Measurements from ENCODE around the gene VPS35L. TPM values are rescaled to one million over a fixed set of nuclear protein-coding genes. Genes with fewer than 3 reads are reported as not detected.

The VPS35L gene
- total RNA-seq, 1 donor from 2014 or later: 62.0 TPM

DNA sequence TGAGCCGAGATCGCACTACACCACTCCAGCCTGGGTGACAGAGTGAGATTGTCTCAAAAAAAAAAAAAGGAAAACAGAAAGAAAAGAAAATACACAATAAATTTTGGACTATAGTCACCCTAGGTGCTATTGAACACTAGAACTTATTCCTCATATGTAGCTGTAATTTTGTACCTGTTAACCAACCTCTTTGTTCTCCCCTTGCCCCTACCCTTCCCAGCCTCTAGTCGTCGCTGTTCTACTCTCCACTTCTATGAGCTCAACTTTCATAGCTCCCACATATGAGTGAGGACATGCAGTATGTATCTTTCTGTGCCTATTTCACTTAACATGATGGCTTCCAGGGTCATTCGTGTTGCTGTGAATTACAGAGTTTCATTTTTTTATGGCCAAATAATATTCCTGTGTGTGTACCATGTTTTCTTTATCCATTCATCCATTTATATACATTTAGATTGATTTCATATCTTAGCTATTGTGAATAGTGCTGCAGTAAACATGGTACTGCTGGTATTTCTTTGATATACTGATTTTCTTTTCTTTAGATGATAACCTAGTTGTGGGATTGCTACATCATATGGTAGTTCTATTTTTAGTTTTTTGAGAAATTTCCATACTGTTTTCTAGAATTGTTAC is 28.3 kb downstream of the VPS35L start:
- no peak for DNase-seq (ENCODE audit: extremely low spot score, unreplicated experiment)
- Mint-ChIP-seq H3K36me3 (peaks cover 45% of the 10 kb centered on the region), H3K4me1 (ENCODE audit: unreplicated experiment) (no peaks in the 10 kb centered on the region), H3K9me3 (no peaks in the 10 kb centered on the region), H3K27me3 (no peaks in the 10 kb centered on the region), H3K27ac (no peak overlapping the region), H3K4me3 (no peak overlapping the region)
- TF ChIP-seq, protein P1, sequence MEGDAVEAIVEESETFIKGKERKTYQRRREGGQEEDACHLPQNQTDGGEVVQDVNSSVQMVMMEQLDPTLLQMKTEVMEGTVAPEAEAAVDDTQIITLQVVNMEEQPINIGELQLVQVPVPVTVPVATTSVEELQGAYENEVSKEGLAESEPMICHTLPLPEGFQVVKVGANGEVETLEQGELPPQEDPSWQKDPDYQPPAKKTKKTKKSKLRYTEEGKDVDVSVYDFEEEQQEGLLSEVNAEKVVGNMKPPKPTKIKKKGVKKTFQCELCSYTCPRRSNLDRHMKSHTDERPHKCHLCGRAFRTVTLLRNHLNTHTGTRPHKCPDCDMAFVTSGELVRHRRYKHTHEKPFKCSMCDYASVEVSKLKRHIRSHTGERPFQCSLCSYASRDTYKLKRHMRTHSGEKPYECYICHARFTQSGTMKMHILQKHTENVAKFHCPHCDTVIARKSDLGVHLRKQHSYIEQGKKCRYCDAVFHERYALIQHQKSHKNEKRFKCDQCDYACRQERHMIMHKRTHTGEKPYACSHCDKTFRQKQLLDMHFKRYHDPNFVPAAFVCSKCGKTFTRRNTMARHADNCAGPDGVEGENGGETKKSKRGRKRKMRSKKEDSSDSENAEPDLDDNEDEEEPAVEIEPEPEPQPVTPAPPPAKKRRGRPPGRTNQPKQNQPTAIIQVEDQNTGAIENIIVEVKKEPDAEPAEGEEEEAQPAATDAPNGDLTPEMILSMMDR (conservative IDR thresholded peaks at IDR 0.05): peak; percentile 90

DNA sequence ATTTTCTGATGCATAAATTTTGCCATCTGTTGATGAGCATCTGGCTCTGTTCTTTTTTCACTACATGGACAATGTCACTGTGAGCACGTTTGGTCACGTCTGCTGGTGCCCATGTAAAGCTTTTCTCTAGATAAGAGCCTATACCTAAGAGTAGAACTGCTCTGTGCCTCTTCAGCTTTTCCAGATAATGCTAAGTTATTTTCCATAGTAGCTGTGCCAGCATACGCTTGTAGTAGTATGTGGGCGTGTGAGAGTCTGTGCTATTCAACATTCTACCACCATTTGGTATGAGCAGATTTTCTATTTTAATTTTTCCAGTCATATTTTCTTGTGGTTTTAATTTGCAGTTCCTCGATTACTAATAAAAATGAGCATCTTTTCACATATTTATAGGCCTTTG is 33.2 kb downstream of the VPS35L start:
- no peak overlapping the region for H3K4me3 Mint-ChIP-seq
- H3K27me3 Mint-ChIP-seq: no peaks in the 10 kb centered on the region
- peaks cover 4% of the 10 kb centered on the region for H3K4me1 Mint-ChIP-seq (ENCODE audit: unreplicated experiment)
- H3K27ac Mint-ChIP-seq: no peak overlapping the region
- no peaks in the 10 kb centered on the region for H3K9me3 Mint-ChIP-seq
- peaks cover 19% of the 10 kb centered on the region for H3K36me3 Mint-ChIP-seq
- DNase-seq (ENCODE audit: extremely low spot score, unreplicated experiment): no peak
- TF ChIP-seq, protein P1 (conservative IDR thresholded peaks at IDR 0.05): no peak

DNA sequence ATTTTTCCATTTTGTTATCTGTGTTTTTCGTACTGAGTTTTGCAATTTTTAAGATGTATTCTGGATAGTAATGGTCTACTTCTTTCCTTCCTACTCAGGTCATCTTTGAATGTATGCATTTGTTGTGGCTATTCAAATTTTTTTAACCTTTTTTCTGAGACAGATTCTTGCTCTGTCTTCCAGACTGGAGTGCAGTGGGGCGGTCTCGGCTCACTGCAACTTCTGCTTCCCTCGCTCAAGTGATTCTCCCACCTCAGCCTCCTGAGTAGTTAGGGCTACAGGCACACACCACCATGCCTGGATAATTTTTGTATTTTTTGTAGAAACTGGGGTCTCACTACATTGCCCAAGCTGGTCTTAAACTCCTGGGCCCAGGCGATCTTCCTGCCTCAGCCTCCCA is 33.6 kb downstream of the VPS35L start:
- no peaks in the 10 kb centered on the region for H3K27me3 Mint-ChIP-seq
- H3K4me1 Mint-ChIP-seq (ENCODE audit: unreplicated experiment): peaks cover 4% of the 10 kb centered on the region
- no peaks in the 10 kb centered on the region for H3K9me3 Mint-ChIP-seq
- H3K4me3 Mint-ChIP-seq: no peak overlapping the region
- TF ChIP-seq, protein P1 (conservative IDR thresholded peaks at IDR 0.05): no peak
- no peak for DNase-seq (ENCODE audit: extremely low spot score, unreplicated experiment)
- H3K27ac Mint-ChIP-seq: no peak overlapping the region
- peaks cover 16% of the 10 kb centered on the region for H3K36me3 Mint-ChIP-seq

DNA sequence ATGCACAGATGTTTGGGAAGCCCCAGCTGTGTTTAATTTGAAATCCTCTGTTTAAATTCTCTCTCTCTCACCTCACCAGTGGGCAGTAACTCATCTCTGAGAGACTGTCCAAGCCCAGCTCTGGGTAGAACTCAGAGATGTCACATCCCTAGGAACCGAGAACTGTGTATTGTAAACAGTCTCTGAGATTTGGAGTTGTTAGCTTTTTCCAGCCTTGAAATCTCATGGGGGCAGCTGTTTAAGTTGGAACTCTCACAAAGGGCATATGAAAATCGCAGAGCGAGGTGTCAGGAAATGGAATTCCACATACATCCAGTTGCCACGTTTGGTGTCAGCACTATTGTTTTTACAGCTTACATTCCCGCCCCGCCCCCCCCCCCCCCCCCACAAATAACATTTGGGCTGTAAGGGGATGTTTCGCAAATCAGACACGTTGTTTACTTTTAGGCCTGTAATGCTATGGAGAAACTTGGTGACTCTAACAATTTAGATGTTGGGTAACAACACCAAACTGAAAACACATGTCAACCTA is 34.3 kb downstream of the VPS35L start:
- H3K4me3 Mint-ChIP-seq: no peak overlapping the region
- no peaks in the 10 kb centered on the region for H3K9me3 Mint-ChIP-seq
- TF ChIP-seq, protein P1 (conservative IDR thresholded peaks at IDR 0.05): no peak
- H3K36me3 Mint-ChIP-seq: peaks cover 14% of the 10 kb centered on the region
- H3K4me1 Mint-ChIP-seq (ENCODE audit: unreplicated experiment): peaks cover 4% of the 10 kb centered on the region
- no peak for DNase-seq (ENCODE audit: extremely low spot score, unreplicated experiment)
- no peak overlapping the region for H3K27ac Mint-ChIP-seq
- H3K27me3 Mint-ChIP-seq: no peaks in the 10 kb centered on the region

DNA sequence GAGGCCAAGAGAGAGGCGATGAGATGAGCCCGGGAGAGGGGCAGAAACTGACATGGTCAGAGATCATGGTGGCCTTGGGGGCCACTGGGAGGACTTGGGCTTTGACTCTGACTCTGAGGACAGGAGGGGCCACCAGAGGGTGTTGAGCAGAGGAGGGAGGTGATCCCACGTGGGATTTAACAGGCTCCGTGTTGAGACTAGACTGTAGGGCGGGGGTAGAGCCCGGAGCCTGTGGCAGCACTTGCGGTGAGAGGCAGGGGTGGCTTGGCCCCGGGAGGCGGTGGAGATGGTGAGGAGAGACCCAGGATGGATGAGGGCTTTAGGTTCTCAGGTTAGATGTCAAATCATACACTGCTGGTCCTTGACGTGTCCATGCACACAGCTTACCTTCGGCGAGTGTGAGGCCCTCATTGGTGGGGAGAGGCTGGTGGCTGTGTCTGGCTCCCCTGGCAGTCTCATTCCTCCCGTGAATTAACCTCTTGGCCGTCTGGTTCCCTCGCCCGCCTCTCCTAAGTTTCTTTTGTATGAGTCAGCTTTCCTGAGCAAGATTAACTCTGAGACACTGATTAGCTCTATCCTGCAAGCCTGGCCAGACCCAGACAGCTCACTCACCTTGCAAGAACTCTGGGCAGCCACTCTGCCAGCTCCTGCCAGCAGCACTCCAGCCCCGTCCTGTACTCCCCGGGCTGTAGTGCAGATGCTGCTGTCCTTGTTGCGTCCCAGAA is 39.7 kb downstream of the VPS35L start:
- TF ChIP-seq, protein P1 (conservative IDR thresholded peaks at IDR 0.05): no peak
- Mint-ChIP-seq H3K4me3 (no peak overlapping the region), H3K27me3 (no peaks in the 10 kb centered on the region), H3K4me1 (ENCODE audit: unreplicated experiment) (no peaks in the 10 kb centered on the region), H3K9me3 (no peaks in the 10 kb centered on the region), H3K27ac (no peak overlapping the region), H3K36me3 (peaks cover 3% of the 10 kb centered on the region)
- DNase-seq (ENCODE audit: extremely low spot score, unreplicated experiment): no peak
